Vagina (tissue), 2 donors: Measurements from ENCODE around the gene RNU6-8. TPM values are rescaled to one million over a fixed set of nuclear protein-coding genes. Genes with fewer than 3 reads are reported as not detected.

Experiments used
- DNase-seq, 2 donors: peaks; one replicate each; pipeline ENCODE4 v3.0.0-alpha.2; 2017; ENCODE audit errors: extremely low spot score in 2 of 2
- H3K27ac ChIP-seq: fragments of 200-600 bp; sonication (generic); one replicate; pipeline ENCODE4 v1.5.1; 2019
- H3K27me3 ChIP-seq: fragments of 200-600 bp; sonication (generic); one replicate; pipeline ENCODE4 v1.5.1; 2019
- H3K36me3 ChIP-seq, 2 donors: fragments of 200-600 bp; sonication (generic); one replicate each; pipeline ENCODE4 v1.5.1; 2017 to 2019
- H3K4me1 ChIP-seq: fragments of 200-600 bp; sonication (generic); one replicate; pipeline ENCODE4 v1.5.1; 2019
- H3K4me3 ChIP-seq, 2 donors: fragments of 200-600 bp; sonication (generic); 1 replicate in 1 of 2; 2 replicates in 1 of 2; pipeline ENCODE4 v1.5.1; 2016 to 2019
- H3K9me3 ChIP-seq: fragments of 200-600 bp; sonication (generic); one replicate; pipeline ENCODE4 v1.5.1; 2019
- CTCF ChIP-seq, 3 experiments: fragments of 450-650 bp in 2 of 3; fragments of 200-600 bp in 1 of 3; sonication (generic) in 1 of 3; IDR thresholded peaks; one replicate each; pipeline ENCODE4 v1.5.1; 2017 to 2019; ENCODE audit warnings: antibody characterized with exemption in 3 of 3, mild to moderate bottlenecking in 2 of 3, moderate library complexity in 2 of 3
- POLR2A ChIP-seq, 2 donors: fragments of 450-650 bp; IDR thresholded peaks; one replicate each; pipeline ENCODE4 v1.6.1; 2017; ENCODE audit warnings: antibody characterized with exemption in 2 of 2, mild to moderate bottlenecking in 2 of 2, moderate library complexity in 2 of 2
- POLR2AphosphoS5 ChIP-seq, 2 donors: sonication (generic); formaldehyde crosslinking; IDR thresholded peaks; one replicate each; pipeline ENCODE4 v1.9.0; 2017; ENCODE audit warnings: antibody characterized with exemption in 2 of 2, mild to moderate bottlenecking in 2 of 2, low read depth in 1 of 2; ENCODE audit not compliant: insufficient read depth in 1 of 2
- intact Hi-C: fragments of 100-400 bp; cut with DNase I; formaldehyde crosslinking; loops from one replicate; pipeline ENCODE4 v1.15.1; 2023
- total RNA-seq: library from RNA; depleted of rRNA; stranded (reverse); fragments of >200 nt; gene quantifications from one replicate; pipeline ENCODE4 v1.2.3, GENCODE V29; 2016

RNU6-8 gene
- total RNA-seq, 1 donor from 2014 or later: not detected

GRCh38 chr14:32189811-32190210, 13.3 kb downstream of the RNU6-8 start:
- intact Hi-C loops: no loop called here
- DNase-seq: no peak

GRCh38 chr14:32186248-32186647, 16.8 kb downstream of the RNU6-8 start:
- Histone ChIP-seq H3K27me3 (no peaks in the 10 kb centered on the region), H3K9me3 (peaks cover 4% of the 10 kb centered on the region), H3K27ac (no peak overlapping the region), H3K4me3 (no peak overlapping the region), H3K4me1 (no peaks in the 10 kb centered on the region), H3K36me3 (no peaks in the 10 kb centered on the region)
- intact Hi-C loops: no loop called here
- DNase-seq: no peak
- TF ChIP-seq POLR2A (IDR thresholded peaks at IDR 0.05) (no peak), POLR2AphosphoS5 (IDR thresholded peaks at IDR 0.05; ENCODE audit: insufficient read depth in 1 of 2, low read depth in 1 of 2) (no peak)

More at GRCh38 chr14:32189811-32190210, 13.3 kb downstream of the RNU6-8 start:
- Histone ChIP-seq H3K27me3 (no peaks in the 10 kb centered on the region), H3K4me3 (no peak overlapping the region), H3K27ac (no peak overlapping the region), H3K9me3 (peaks cover 4% of the 10 kb centered on the region), H3K4me1 (no peaks in the 10 kb centered on the region), H3K36me3 (no peaks in the 10 kb centered on the region)
- no peak for TF ChIP-seq POLR2AphosphoS5 (IDR thresholded peaks at IDR 0.05; ENCODE audit: insufficient read depth in 1 of 2, low read depth in 1 of 2)
- TF ChIP-seq CTCF (IDR thresholded peaks at IDR 0.05): no peak
- TF ChIP-seq POLR2A (IDR thresholded peaks at IDR 0.05): no peak

GRCh38 chr14:32185097-32185496, 18.0 kb downstream of the RNU6-8 start:
- Histone ChIP-seq H3K27ac (no peak overlapping the region), H3K36me3 (no peaks in the 10 kb centered on the region), H3K9me3 (peaks cover 4% of the 10 kb centered on the region), H3K4me1 (no peaks in the 10 kb centered on the region), H3K4me3 (no peak overlapping the region), H3K27me3 (no peaks in the 10 kb centered on the region)
- TF ChIP-seq CTCF (IDR thresholded peaks at IDR 0.05) (no peak), POLR2AphosphoS5 (IDR thresholded peaks at IDR 0.05; ENCODE audit: insufficient read depth in 1 of 2, low read depth in 1 of 2) (no peak), POLR2A (IDR thresholded peaks at IDR 0.05) (no peak)
- intact Hi-C loops: no loop called here
- DNase-seq: no peak

- intact Hi-C loops: no loop called here
- Histone ChIP-seq H3K36me3 (no peaks in the 10 kb centered on the region), H3K4me3 (no peak overlapping the region), H3K4me1 (no peaks in the 10 kb centered on the region), H3K27me3 (no peaks in the 10 kb centered on the region), H3K27ac (no peak overlapping the region), H3K9me3 (peaks cover 4% of the 10 kb centered on the region)
- DNase-seq: no peak
- TF ChIP-seq POLR2AphosphoS5 (IDR thresholded peaks at IDR 0.05; ENCODE audit: insufficient read depth in 1 of 2, low read depth in 1 of 2) (no peak), POLR2A (IDR thresholded peaks at IDR 0.05) (no peak), CTCF (IDR thresholded peaks at IDR 0.05) (no peak)
Observed at GRCh38 chr14:32183151-32184058, 19.7 kb downstream of the RNU6-8 start.

GRCh38 chr14:32171469-32171868, 31.6 kb downstream of the RNU6-8 start:
- Histone ChIP-seq H3K27ac (no peak overlapping the region), H3K4me3 (no peak overlapping the region), H3K27me3 (no peaks in the 10 kb centered on the region), H3K9me3 (no peaks in the 10 kb centered on the region), H3K36me3 (no peaks in the 10 kb centered on the region), H3K4me1 (no peaks in the 10 kb centered on the region)
- intact Hi-C loops: no loop called here
- TF ChIP-seq POLR2AphosphoS5 (IDR thresholded peaks at IDR 0.05; ENCODE audit: insufficient read depth in 1 of 2, low read depth in 1 of 2) (no peak), CTCF (IDR thresholded peaks at IDR 0.05) (no peak), POLR2A (IDR thresholded peaks at IDR 0.05) (no peak)
- DNase-seq: no peak
